ENCODE data around the gene AFMID.

Gene AFMID

DNA sequence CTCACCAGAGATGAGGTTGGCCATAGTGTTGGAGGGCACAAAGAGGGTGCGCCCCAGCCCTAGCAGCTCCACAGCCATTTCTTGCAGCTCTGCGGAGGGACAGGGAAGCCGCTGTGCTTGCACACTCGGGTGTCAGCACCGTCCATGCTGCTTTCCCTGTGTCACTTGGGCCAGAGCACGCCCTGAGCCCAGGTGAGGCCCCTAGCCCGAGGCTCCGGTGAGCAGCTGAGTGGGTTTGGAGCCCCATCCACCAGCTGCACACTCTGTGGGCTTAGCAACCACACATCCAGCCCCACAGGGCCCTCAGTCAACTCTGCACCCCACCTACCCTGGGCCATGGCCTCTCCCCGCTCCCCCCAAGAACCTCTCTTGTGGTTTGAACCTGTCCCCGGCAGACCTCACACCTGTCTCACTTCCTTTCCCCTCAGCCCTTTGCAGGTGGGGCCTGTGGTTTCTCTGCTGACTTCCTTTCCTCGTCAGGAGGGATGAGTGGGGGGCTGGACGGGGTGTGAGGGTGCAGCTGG is 65.0 kb downstream of the AFMID start:
- no peak for ATAC-seq
- TF ChIP-seq CREB5 (CRISPR knock-in tag; IDR thresholded peaks at IDR 0.05; ENCODE audit: low read depth) (no peak), ZNF8 (CRISPR knock-in tag; IDR thresholded peaks at IDR 0.05) (no peak), OSR1 (CRISPR knock-in tag; IDR thresholded peaks at IDR 0.05) (no peak), TOX (CRISPR knock-in tag; IDR thresholded peaks at IDR 0.05; ENCODE audit: borderline replicate concordance) (no peak), ZFP3 (CRISPR knock-in tag; IDR thresholded peaks at IDR 0.05) (no peak), ARNTL (CRISPR knock-in tag; IDR thresholded peaks at IDR 0.05; ENCODE audit: borderline replicate concordance, low read depth) (no peak), BACH2 (CRISPR knock-in tag; IDR thresholded peaks at IDR 0.05; ENCODE audit: borderline replicate concordance) (no peak), TCF4 (CRISPR knock-in tag; IDR thresholded peaks at IDR 0.05; ENCODE audit: borderline replicate concordance) (no peak), ESRRG (CRISPR knock-in tag; IDR thresholded peaks at IDR 0.05) (no peak), CSDC2 (CRISPR knock-in tag; IDR thresholded peaks at IDR 0.05) (no peak), RARB (CRISPR knock-in tag; IDR thresholded peaks at IDR 0.05) (no peak), ZC3H10 (CRISPR knock-in tag; IDR thresholded peaks at IDR 0.05) (no peak), GLIS3 (CRISPR knock-in tag; IDR thresholded peaks at IDR 0.05) (no peak), PPARA (CRISPR knock-in tag; IDR thresholded peaks at IDR 0.05; ENCODE audit: borderline replicate concordance) (no peak), POU6F1 (CRISPR knock-in tag; IDR thresholded peaks at IDR 0.05; ENCODE audit: borderline replicate concordance, low read depth) (no peak), ZFP30 (CRISPR knock-in tag; IDR thresholded peaks at IDR 0.05) (no peak), ZNF565 (CRISPR knock-in tag; conservative IDR thresholded peaks at IDR 0.05; ENCODE audit: low read depth) (no peak), ZNF70 (CRISPR knock-in tag; IDR thresholded peaks at IDR 0.05) (no peak)
- TF ChIP-seq, protein P1, sequence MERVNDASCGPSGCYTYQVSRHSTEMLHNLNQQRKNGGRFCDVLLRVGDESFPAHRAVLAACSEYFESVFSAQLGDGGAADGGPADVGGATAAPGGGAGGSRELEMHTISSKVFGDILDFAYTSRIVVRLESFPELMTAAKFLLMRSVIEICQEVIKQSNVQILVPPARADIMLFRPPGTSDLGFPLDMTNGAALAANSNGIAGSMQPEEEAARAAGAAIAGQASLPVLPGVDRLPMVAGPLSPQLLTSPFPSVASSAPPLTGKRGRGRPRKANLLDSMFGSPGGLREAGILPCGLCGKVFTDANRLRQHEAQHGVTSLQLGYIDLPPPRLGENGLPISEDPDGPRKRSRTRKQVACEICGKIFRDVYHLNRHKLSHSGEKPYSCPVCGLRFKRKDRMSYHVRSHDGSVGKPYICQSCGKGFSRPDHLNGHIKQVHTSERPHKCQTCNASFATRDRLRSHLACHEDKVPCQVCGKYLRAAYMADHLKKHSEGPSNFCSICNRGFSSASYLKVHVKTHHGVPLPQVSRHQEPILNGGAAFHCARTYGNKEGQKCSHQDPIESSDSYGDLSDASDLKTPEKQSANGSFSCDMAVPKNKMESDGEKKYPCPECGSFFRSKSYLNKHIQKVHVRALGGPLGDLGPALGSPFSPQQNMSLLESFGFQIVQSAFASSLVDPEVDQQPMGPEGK (CRISPR knock-in tag; IDR thresholded peaks at IDR 0.05; ENCODE audit: borderline replicate concordance) = no peak
- TF ChIP-seq, protein P2, sequence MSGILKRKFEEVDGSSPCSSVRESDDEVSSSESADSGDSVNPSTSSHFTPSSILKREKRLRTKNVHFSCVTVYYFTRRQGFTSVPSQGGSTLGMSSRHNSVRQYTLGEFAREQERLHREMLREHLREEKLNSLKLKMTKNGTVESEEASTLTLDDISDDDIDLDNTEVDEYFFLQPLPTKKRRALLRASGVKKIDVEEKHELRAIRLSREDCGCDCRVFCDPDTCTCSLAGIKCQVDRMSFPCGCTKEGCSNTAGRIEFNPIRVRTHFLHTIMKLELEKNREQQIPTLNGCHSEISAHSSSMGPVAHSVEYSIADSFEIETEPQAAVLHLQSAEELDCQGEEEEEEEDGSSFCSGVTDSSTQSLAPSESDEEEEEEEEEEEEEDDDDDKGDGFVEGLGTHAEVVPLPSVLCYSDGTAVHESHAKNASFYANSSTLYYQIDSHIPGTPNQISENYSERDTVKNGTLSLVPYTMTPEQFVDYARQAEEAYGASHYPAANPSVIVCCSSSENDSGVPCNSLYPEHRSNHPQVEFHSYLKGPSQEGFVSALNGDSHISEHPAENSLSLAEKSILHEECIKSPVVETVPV (CRISPR knock-in tag; IDR thresholded peaks at IDR 0.05) = no peak

DNA sequence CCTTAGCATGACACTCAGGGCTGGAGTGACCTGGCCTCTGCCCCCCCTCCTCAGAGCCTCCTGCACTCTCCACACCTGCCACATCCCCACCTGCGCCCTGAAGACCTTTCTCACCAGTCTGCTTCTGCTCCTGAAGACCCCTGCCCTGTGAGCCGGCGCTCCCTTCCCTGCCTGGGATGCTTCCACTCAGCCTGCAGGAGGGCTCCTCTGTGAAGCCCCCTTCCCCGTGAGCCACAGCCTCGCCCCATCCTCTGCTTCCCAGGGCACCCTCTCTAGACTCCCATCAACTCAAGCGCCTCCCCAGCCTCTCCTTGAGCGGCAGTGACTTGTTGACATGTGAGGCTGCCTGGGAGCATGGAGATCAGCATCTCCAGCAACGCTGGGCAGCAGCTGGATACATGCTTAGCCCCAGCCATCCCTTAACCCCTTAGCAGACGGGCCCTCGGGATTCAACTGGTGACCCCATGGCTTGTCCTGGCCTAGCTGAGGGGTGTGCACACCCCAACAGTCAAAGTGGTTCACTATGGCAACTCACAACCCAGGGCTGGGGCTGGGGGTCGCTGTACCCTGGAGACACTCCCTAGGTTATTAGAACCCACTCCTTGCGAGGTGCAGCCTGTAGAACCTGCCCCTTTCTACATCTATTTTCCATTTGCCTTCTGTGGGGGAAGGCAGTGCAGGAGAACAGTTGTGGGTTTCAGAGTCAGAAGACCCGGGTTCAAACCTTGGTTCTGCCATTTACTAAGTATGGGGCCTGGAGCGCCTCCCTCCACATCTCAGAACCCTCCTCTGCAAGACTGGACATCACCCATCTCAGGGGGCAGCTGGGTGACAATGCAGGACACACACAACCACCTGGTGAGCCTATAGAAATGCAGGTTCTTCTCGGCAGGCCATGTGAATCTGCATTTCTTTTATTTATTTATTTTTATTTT is 65.8 kb downstream of the AFMID start:
- ATAC-seq = no peak
- TF ChIP-seq PPARA (CRISPR knock-in tag; IDR thresholded peaks at IDR 0.05; ENCODE audit: borderline replicate concordance) (no peak), GLIS3 (CRISPR knock-in tag; IDR thresholded peaks at IDR 0.05) (no peak), RARB (CRISPR knock-in tag; IDR thresholded peaks at IDR 0.05) (no peak), TSHZ2 (CRISPR knock-in tag; IDR thresholded peaks at IDR 0.05) (no peak), SNAI2 (CRISPR knock-in tag; IDR thresholded peaks at IDR 0.05) (no peak), ZFP3 (CRISPR knock-in tag; IDR thresholded peaks at IDR 0.05) (no peak), CSDC2 (CRISPR knock-in tag; IDR thresholded peaks at IDR 0.05) (no peak), ZC3H10 (CRISPR knock-in tag; IDR thresholded peaks at IDR 0.05) (no peak), ZNF565 (CRISPR knock-in tag; conservative IDR thresholded peaks at IDR 0.05; ENCODE audit: low read depth) (no peak), TOX (CRISPR knock-in tag; IDR thresholded peaks at IDR 0.05; ENCODE audit: borderline replicate concordance) (no peak), OSR1 (CRISPR knock-in tag; IDR thresholded peaks at IDR 0.05) (no peak), TCF4 (CRISPR knock-in tag; IDR thresholded peaks at IDR 0.05; ENCODE audit: borderline replicate concordance) (no peak), ESRRG (CRISPR knock-in tag; IDR thresholded peaks at IDR 0.05) (no peak), ARNTL (CRISPR knock-in tag; IDR thresholded peaks at IDR 0.05; ENCODE audit: borderline replicate concordance, low read depth) (no peak), POU6F1 (CRISPR knock-in tag; IDR thresholded peaks at IDR 0.05; ENCODE audit: borderline replicate concordance, low read depth) (no peak), CREB5 (CRISPR knock-in tag; IDR thresholded peaks at IDR 0.05; ENCODE audit: low read depth) (no peak), ISL1 (CRISPR knock-in tag; IDR thresholded peaks at IDR 0.05) (no peak)
- TF ChIP-seq, protein P2 (CRISPR knock-in tag; IDR thresholded peaks at IDR 0.05) = no peak

Data from SK-N-SH treated with all-trans-retinoic acid at 6 μM for 48 hours (cell line).